Hindlimb muscle (tissue), 1 donor: ENCODE data around the gene CLPTM1L. TPM values are rescaled to one million over a fixed set of nuclear protein-coding genes. Genes with fewer than 3 reads are reported as not detected.
"Not testable (repeated sequence)": the region's sequence is repeated elsewhere in the genome, so short reads cannot be mapped to it uniquely, and the experiment has no call there.

ENCODE experiments used
- DNase-seq: peaks from one replicate; pipeline ENCODE4 v3.0.0-alpha.2; 2013
- polyA plus RNA-seq: library from polyadenylated mRNA; unstranded; fragments of 120-200 nt; gene quantifications from one replicate; pipeline ENCODE4 v1.2.1, GENCODE V29; 2013; ENCODE audit not compliant: insufficient read length

Gene CLPTM1L
- polyA plus RNA-seq, 1 donor, result 51.6 TPM

DNA sequence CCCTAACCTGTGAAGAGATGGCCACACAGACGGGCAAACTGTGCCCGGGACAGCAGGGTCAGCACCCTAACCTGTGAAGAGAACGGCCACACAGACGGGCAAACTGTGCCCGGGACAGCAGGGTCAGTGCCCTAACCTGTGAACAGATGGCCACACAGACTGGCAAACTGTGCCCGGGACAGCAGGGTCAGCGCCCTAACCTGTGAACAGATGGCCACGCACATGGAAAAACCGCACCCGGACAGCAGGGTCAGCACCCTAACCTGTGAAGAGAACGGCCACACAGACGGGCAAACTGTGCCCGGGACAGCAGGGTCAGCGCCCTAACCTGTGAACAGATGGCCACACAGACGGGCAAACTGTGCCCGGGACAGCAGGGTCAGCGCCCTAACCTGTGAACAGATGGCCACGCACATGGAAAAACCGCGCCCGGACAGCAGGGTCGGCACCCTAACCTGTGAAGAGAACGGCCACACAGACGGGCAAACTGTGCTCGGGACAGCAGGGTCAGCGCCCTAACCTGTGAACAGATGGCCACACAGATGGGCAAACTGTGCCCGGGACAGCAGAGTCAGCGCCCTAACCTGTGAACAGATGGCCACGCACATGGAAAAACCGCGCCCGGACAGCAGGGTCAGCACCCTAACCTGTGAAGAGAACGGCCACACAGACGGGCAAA is 5.6 kb downstream of the CLPTM1L start:
- DNase-seq, result not testable (repeated sequence)

GRCh38 chr5:1338506-1339070 is 6.3 kb downstream of the CLPTM1L start:
- no peak for DNase-seq

DNA sequence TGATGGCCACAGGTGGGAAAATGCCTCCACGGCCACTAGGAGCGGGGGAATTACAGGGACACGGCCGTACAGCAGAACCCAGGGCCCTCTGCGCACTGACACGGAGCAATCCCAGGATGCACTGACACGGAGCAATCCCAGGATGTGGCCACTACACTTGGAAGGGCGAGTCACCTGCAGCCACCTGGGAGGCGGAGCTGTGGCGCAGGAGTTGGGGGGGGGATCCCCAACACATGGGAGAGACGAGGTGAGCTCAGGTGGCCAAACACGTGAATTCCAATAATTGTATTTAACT is 6.8 kb downstream of the CLPTM1L start:
- DNase-seq, result no peak

DNA sequence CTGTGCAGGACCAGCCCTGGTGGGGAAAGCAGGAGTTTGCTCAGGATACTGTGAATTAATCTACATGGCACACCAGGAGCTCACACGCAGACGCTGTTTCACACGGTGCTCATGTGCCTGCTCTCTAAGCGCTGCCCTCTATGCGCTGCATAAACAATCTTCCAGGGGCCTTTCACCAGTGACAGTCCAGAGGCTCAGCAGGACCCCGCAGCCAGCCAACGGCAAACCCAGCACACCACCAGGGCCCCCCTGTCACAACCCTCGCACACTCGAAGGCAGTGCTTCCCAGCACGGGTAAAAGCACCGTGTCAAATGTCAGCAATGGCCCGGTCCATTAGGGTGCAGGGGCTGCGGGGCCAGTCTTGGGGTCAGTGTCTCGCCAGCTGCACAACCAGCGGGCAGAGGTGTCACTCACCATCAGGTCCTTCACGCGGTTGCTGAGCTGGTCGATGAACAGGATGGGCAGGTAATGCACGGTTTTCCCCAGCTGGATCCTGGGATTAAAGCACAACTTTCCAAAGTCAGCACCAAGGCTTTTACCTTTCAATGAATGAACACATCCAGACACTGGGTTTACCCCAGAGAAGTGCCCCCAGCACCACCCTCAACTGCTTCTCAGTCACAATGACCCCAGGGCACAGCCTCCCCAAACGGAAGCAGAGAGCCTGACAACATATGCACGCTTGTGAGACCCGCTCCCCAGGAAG is 7.3 kb downstream of the CLPTM1L start:
- no peak for DNase-seq

DNA sequence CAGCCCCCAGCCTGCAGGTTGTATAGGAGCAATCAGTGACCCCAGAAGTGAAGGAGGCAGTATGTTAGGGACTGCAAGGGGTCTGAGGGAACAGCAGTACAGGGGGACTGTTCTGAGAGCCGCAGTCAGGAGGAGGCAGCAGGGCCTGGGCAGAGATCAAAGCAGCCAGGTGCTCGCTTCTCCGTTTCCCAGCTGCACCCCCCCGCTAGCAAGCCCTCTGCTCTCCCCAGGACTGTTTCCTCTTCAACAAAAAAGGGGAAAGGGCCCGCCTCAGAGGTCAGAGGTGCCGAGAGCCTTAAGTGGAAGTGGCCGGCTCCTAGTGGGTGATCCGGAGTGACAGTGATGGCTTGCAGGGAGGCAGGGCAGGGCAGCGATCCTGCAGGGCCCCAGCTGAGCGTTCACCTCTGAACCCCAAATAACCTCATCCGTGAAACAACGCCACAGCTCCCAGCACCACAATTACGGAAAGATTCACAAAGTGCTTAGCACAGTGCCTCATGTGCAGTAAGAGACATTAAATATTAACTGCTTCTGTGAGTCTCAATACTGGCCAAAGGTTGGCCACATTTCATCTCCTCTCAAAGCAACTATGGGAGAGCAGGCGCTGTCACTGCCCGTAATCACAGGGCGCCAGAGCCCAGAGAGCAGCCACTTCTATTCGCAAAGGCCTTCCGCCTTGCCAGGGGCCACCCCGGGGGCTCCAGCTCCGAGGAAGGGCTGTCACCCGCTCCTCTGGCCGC is 8.0 kb downstream of the CLPTM1L start:
- DNase-seq, result no peak

DNA sequence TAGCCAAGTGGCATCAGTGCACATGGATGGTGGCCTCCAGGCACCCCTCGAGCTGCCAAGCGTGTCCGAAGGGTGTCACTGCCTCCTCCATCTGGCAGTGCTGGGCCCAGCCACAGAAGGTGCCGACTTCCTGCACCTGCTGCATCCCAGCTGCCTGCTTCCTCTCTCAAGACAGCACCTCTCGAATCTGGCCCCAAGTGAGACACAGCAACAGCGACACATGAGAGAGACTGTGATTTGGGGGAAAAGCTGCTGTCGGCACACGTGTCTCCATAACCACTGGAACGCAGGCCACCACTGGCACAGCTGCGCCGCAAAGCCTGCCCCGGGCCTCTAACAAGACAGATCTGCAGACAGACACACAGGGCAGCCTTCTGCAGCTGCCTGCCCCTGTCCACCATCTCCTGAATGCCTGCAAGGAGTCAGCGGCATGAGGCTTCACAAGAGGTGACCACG is 8.8 kb downstream of the CLPTM1L start:
- no peak for DNase-seq

- DNase-seq, result no peak
Measured at GRCh38 chr5:1335540-1336095, 9.3 kb downstream of the CLPTM1L start.

GRCh38 chr5:1334831-1335539 is 9.9 kb downstream of the CLPTM1L start:
- no peak for DNase-seq

DNA sequence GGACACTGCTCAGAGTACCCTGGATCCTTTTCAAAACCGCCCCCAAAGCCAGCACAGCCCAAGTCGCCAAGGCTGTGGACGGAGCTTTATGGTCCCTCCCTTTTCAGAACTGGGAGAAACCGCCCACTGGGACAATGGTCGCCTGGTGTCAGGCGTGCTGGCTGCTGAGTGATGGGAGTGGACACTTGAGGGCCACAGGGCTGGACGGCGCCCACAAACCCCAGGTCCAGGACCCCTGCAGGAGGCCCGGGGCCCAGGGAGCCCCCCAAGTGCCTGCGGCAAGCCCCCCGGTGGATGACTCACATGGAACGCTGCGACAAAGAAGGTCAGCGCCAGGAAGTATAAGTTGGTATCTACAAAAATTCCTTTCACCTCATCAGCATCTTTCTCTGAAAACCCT is 10.9 kb downstream of the CLPTM1L start:
- DNase-seq, result no peak

GRCh38 chr5:1333286-1333685 is 11.6 kb downstream of the CLPTM1L start:
- not testable (repeated sequence) for DNase-seq

DNA sequence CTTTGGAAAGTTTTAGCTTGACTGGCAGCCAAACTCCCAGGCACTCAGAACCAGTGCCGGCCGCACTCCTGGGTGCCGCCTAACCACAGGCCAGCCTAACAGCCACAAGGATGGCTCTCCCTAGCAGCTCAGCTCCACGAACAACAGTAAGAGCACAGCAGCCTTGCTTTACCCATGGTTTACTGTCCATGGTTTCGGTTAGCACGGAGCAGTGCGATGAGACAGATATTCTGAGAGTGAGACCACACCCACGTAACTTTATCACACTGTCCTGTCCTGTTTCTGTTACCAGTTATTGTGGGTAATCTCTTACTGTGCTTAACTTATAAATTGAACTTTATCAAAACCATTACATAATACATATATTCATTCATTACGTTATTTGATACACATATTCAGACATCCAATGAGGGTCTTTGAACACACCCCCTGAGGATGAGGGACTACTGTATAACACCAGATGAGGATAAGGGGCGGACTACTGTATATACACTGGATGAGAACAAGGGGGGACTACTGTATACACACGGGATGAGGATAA is 12.4 kb downstream of the CLPTM1L start:
- DNase-seq, result no peak

DNA sequence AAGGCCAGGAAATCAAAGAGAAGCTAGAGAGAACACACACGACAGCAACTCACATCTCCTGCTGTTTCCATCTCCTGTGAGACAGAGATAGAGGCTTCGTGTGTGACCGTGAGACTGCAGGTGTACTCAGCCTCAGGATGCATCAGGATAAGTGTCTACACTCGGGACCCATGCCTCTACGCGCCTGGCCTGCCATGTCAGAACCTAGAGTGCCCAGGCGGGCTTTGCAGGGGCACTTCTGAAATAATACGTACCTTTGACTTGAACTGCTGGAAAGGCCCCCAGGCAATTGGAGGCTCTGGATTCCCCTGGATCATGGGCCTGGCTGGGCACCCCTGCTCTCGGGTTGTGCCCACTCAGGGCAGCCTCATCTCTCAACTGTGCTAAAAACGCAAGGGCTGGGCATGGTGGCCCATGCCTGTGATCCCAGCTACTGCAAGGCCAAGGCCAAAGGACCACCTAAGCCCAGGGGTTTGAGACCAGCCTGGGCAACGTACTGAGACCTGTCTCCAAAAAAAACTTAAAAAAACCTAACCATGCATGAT is 13.0 kb downstream of the CLPTM1L start:
- DNase-seq, result no peak

DNA sequence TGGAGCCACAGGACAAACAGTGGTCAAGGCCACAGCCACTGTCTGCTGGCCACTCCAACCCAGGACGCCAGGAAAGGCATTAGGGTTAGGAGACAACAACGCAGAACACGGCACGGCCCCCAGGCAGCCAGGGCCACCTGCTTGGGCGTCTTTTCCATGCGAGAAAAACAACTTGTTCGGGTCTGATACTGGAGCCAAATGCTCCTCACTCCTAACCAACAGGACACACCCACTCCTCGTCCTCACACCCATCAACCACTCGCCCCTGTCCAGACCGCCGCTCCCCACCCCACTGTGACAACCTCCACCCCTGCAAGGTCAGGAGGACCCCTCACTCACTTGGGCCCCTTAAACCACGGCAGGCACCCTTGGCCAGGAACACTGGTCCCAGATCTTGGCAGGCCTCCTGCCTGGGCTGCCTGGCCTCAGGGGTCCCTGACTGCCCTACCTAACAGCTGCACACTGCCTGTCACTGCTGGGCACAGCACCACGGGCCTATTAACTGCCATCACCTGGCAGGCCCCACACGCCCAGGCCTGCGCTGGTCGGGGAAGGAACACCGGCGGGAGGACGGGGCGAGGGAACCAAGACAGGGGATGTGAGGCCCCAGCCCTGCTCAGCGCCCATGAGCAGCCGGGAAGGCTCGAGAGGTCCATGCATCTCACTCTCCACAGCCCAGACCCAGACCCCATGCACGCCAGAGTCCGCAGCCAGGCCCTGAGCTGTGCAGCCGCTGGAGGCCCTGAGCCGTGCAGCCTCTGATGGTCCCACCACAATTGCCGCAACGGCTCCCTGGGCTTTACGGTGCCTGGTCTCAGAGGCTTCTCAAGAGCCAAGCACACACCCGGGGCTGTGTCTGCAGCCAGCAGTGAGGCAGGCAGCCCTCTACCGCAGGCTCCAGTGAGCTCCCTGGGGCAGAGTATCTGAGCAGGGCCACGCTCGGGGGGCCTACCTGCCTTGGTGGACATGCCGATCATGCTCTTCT is 13.8 kb downstream of the CLPTM1L start:
- DNase-seq, result no peak

GRCh38 chr5:1330146-1330846 is 14.6 kb downstream of the CLPTM1L start:
- no peak for DNase-seq

DNA sequence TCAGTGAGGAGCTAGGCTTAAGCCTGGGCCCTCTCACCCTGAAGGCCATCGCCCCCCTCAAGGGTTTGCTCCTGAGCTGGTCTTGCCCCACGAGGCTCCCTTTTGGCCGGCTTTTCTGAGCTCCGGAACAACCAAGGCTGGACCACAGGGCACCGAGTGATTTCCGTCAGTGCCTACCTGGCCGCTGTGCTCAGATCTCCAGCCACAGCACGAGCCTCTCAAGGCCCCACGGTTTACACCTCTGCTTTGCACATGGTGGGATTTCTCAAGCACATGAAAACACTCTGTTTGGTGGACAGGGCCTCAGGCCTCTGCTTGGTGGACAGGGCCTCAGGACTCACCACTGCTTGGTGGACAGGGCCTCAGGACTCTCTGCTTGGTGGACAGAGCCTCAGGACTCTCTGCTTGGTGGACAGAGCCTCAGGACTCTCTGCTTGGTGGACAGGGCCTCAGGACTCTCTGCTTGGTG is 15.8 kb downstream of the CLPTM1L start:
- no peak for DNase-seq

DNA sequence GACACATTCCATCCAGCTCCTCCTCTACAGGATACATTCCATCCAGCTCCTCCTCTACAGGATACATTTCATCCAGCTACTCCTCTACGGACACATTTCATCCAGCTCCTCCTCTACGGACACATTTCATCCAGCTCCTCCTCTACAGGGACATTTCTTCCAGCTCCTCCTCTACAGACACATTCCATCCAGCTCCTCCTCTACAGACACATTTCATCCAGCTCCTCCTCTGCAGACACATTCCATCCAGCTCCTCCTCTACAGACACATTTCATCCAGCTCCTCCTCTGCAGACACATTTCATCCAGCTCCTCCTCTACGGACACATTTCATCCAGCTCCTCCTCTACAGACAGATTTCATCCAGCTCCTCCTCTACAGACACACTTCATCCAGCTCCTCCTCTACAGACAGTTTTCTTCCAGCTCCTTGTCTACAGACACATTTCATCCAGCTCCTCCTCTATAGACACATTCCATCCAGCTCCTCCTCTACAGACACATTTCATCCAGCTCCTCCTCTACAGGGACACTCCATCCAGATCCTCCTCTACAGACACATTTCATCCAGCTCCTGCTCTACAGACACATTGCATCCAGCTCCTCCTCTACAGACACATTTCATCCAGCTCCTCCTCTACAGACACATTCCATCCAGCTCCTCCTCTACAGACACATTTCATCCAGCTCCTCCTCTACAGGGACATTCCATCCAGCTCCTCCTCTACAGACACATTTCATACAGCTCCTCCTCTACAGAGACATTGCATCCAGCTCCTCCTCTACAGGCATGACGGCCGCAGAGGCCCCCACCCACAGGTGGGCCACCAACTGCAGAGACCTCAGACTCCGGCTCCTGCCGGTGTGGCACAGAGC is 16.4 kb downstream of the CLPTM1L start:
- DNase-seq, result not testable (repeated sequence)

- DNase-seq, result not testable (repeated sequence)
Measured at GRCh38 chr5:1326901-1327756, 17.8 kb downstream of the CLPTM1L start.

GRCh38 chr5:1326532-1326875 is 18.4 kb downstream of the CLPTM1L start:
- DNase-seq, result not testable (repeated sequence)
